AG04449 (cell line): Measurements from ENCODE around the gene CPZ.

Experiments used
- CTCF ChIA-PET: fragments of 350-600 bp; formaldehyde crosslinking; extraction: SDS; loops from one replicate; lab custom pipeline; 2021; ENCODE audit warnings: antibody characterized with exemption; lab: Yijun Ruan, JAX
- POLR2A ChIA-PET: fragments of 400-600, 350-600 bp; formaldehyde crosslinking; extraction: SDS; loops from one replicate; lab custom pipeline; 2020; ENCODE audit warnings: antibody characterized with exemption, inconsistent platforms; lab: Yijun Ruan, JAX
- DNase-seq: peaks from one replicate; pipeline ENCODE4 v3.0.0-alpha.2; 2010; ENCODE audit warnings: low read depth, low spot score
- H3K4me3 ChIP-seq: 2 replicates; pipeline ENCODE4 v1.5.1; 2011; ENCODE audit warnings: low read depth, mild to moderate bottlenecking, control low read depth, low read length
- CTCF ChIP-seq: IDR thresholded peaks from one replicate; pipeline ENCODE4 v1.5.1; 2011; ENCODE audit warnings: mild to moderate bottlenecking, moderate library complexity, low read length, control low read depth, inconsistent platforms; ENCODE audit not compliant: insufficient read depth; ENCODE audit errors: missing control alignments

CPZ gene

GRCh38 chr4:8641931-8642650 is 49.5 kb downstream of the CPZ start:
- CTCF ChIA-PET, result no interaction called here
- no peak overlapping the region for H3K4me3 ChIP-seq
- TF ChIP-seq CTCF, result no peak
- POLR2A ChIA-PET, result no interaction called here
- no peak for DNase-seq

- ChIA-PET CTCF (no interaction called here), POLR2A (no interaction called here)
- TF ChIP-seq CTCF, result no peak
- DNase-seq, result no peak
- H3K4me3 ChIP-seq, result no peak overlapping the region
These were observed 50.2 kb downstream of the CPZ start for GRCh38 chr4:8642651-8643321.

GRCh38 chr4:8643441-8643840 is 50.9 kb downstream of the CPZ start:
- DNase-seq, result no peak
- TF ChIP-seq CTCF, result no peak
- H3K4me3 ChIP-seq, result no peak overlapping the region
- POLR2A ChIA-PET, result no interaction called here
- CTCF ChIA-PET, result no interaction called here

- ChIA-PET CTCF (no interaction called here), POLR2A (no interaction called here)
- TF ChIP-seq CTCF, result no peak
- no peak overlapping the region for H3K4me3 ChIP-seq
- no peak for DNase-seq
These were observed 51.4 kb downstream of the CPZ start for GRCh38 chr4:8643986-8644385.

GRCh38 chr4:8644461-8644891 is 51.9 kb downstream of the CPZ start:
- no peak for TF ChIP-seq CTCF
- ChIA-PET POLR2A (no interaction called here), CTCF (no interaction called here)
- no peak for DNase-seq
- H3K4me3 ChIP-seq, result no peak overlapping the region

GRCh38 chr4:8644966-8645752 is 52.6 kb downstream of the CPZ start:
- H3K4me3 ChIP-seq, result no peak overlapping the region
- POLR2A ChIA-PET, result no interaction called here
- TF ChIP-seq CTCF, result no peak
- no peak for DNase-seq
- CTCF ChIA-PET, result no interaction called here
